B cell (primary cell): ENCODE results near the gene CCL28.

Source experiments
- CTCF ChIP-seq: fragments of 200-600 bp; IDR thresholded peaks from one replicate; pipeline ENCODE4 v1.8.0; 2022; ENCODE audit warnings: antibody characterized with exemption, mild to moderate bottlenecking
- EZH2 ChIP-seq: IDR thresholded peaks from 2 replicates; pipeline ENCODE4 v1.6.1; 2012; ENCODE audit warnings: borderline replicate concordance, low read depth, mild to moderate bottlenecking, moderate library complexity, low read length; ENCODE audit not compliant: insufficient read depth, poor library complexity, severe bottlenecking

- TF ChIP-seq CTCF, result no peak
- TF ChIP-seq EZH2, result no peak
These were observed 53.5 kb downstream of the CCL28 start for GRCh38 chr5:43358726-43359125.
